IMR-90 (cell line): ENCODE measurements around the gene NABP1. TPM values are rescaled to one million over a fixed set of nuclear protein-coding genes. Genes with fewer than 3 reads are reported as not detected.

ENCODE experiments used
- ATAC-seq: fragments of 200-7000 bp; cut with Tn5 transposase; 2 replicates; pipeline ENCODE4 v1.9.1; 2020; ENCODE audit warnings: low read depth, mild to moderate bottlenecking, moderate library complexity
- BruUV-seq: library from RNA; stranded (reverse); fragments of 400-500 nt; replicated peaks from 2 replicates; lab custom pipeline; 2021; lab: Mats Ljungman, UMichigan
- CTCF ChIA-PET: fragments of 300-600 bp; formaldehyde crosslinking; extraction: SDS; loops from one replicate; lab custom pipeline; 2021; ENCODE audit warnings: antibody characterized with exemption; lab: Yijun Ruan, JAX
- POLR2A ChIA-PET: fragments of 300-600 bp; sonication (Branson Sonifier 250); formaldehyde crosslinking; loops from one replicate; lab custom pipeline; 2022; ENCODE audit warnings: antibody characterized with exemption; ENCODE audit not compliant: unreplicated experiment; lab: Charles Lee
- DNase-seq: peaks from one replicate; pipeline ENCODE4 v3.0.0; 2013
- H2AFZ ChIP-seq: replicated peaks from 2 replicates; pipeline ENCODE3; 2013; ENCODE audit warnings: low read length, mild to moderate bottlenecking; ENCODE audit not compliant: poor library complexity
- H2AK5ac ChIP-seq: 2 replicates; pipeline ENCODE4 v1.6.1; 2013; ENCODE audit warnings: low read depth, low read length, inconsistent platforms
- H2AK9ac ChIP-seq: replicated peaks from 2 replicates; pipeline ENCODE3; 2013; ENCODE audit warnings: mild to moderate bottlenecking, low read depth, low read length, moderate library complexity; ENCODE audit not compliant: poor library complexity
- H2BK120ac ChIP-seq: 2 replicates; pipeline ENCODE4 v1.6.1; 2013; ENCODE audit warnings: low read depth, low read length, inconsistent platforms
- H2BK15ac ChIP-seq: 3 replicates; pipeline ENCODE4 v1.6.1; 2013; ENCODE audit warnings: low read depth, low read length, inconsistent platforms
- H2BK20ac ChIP-seq: 2 replicates; pipeline ENCODE4 v1.6.1; 2013; ENCODE audit warnings: low read depth, mild to moderate bottlenecking, inconsistent platforms, low read length, moderate library complexity
- H2BK5ac ChIP-seq: 2 replicates; pipeline ENCODE4 v1.6.1; 2013; ENCODE audit warnings: mild to moderate bottlenecking, low read depth, low read length, inconsistent platforms; ENCODE audit not compliant: poor library complexity, severe bottlenecking
- H3K14ac ChIP-seq: replicated peaks from 2 replicates; pipeline ENCODE4 v1.6.1; 2013; ENCODE audit warnings: low read depth, low read length, inconsistent platforms
- H3K18ac ChIP-seq: 2 replicates; pipeline ENCODE4 v1.6.1; 2013; ENCODE audit warnings: low read depth, low read length, control low read depth
- H3K23ac ChIP-seq: 2 replicates; pipeline ENCODE4 v1.6.1; 2013; ENCODE audit warnings: low read depth, low read length, inconsistent platforms
- H3K27ac ChIP-seq: 2 replicates; pipeline ENCODE4 v1.5.1; 2013; ENCODE audit warnings: mild to moderate bottlenecking, control low read depth, low read length; ENCODE audit not compliant: insufficient read depth
- H3K27me3 ChIP-seq: 2 replicates; pipeline ENCODE4 v1.6.1; 2013; ENCODE audit warnings: low read length; ENCODE audit not compliant: control insufficient read depth, insufficient read depth
- H3K36me3 ChIP-seq: 2 replicates; pipeline ENCODE4 v1.6.1; 2013; ENCODE audit warnings: low read length, mixed read lengths; ENCODE audit not compliant: control insufficient read depth, insufficient read depth
- H3K4ac ChIP-seq: 2 replicates; pipeline ENCODE4 v1.6.1; 2013; ENCODE audit warnings: low read depth, low read length, inconsistent platforms
- H3K4me1 ChIP-seq: 2 replicates; pipeline ENCODE4 v1.6.1; 2013; ENCODE audit warnings: low read length, mixed read lengths; ENCODE audit not compliant: control insufficient read depth, insufficient read depth
- H3K4me2 ChIP-seq: 2 replicates; pipeline ENCODE4 v1.6.1; 2013; ENCODE audit warnings: low read depth, mild to moderate bottlenecking, control low read depth, low read length, moderate library complexity
- H3K4me3 ChIP-seq: 2 replicates; pipeline ENCODE4 v1.5.1; 2013; ENCODE audit warnings: low read depth, mild to moderate bottlenecking, control low read depth, low read length, moderate library complexity; ENCODE audit not compliant: insufficient read depth
- H3K56ac ChIP-seq: 2 replicates; pipeline ENCODE4 v1.6.1; 2013; ENCODE audit warnings: low read length, inconsistent platforms; ENCODE audit not compliant: insufficient read depth; ENCODE audit errors: extremely low read depth
- H3K79me1 ChIP-seq, 2 experiments: 2 replicates each; pipeline ENCODE4 v1.6.1; 2013; ENCODE audit warnings: low read length in 2 of 2, inconsistent platforms in 1 of 2, low read depth in 1 of 2
- H3K9ac ChIP-seq: 2 replicates; pipeline ENCODE4 v1.6.1; 2013; ENCODE audit warnings: low read depth, low read length, control low read depth
- H3K9me1 ChIP-seq: 2 replicates; pipeline ENCODE4 v1.6.1; 2013; ENCODE audit warnings: low read length, inconsistent platforms; ENCODE audit not compliant: insufficient read depth
- H3K9me3 ChIP-seq: 2 replicates; pipeline ENCODE4 v1.6.1; 2013; ENCODE audit warnings: low read length; ENCODE audit not compliant: control insufficient read depth, insufficient read depth
- H4K20me1 ChIP-seq: 2 replicates; pipeline ENCODE4 v1.6.1; 2013; ENCODE audit warnings: low read length, inconsistent platforms; ENCODE audit not compliant: insufficient read depth
- H4K5ac ChIP-seq: 2 replicates; pipeline ENCODE4 v1.6.1; 2013; ENCODE audit warnings: mild to moderate bottlenecking, low read depth, low read length, control low read depth
- H4K8ac ChIP-seq, 2 experiments: 2 replicates each; pipeline ENCODE4 v1.6.1; 2013; ENCODE audit warnings: low read depth in 2 of 2, low read length in 2 of 2, control low read depth in 1 of 2, inconsistent platforms in 1 of 2
- H4K91ac ChIP-seq: 2 replicates; pipeline ENCODE4 v1.6.1; 2013; ENCODE audit warnings: low read depth, low read length, inconsistent platforms; ENCODE audit not compliant: insufficient read depth
- RCOR1 ChIP-seq: IDR thresholded peaks from 2 replicates; pipeline ENCODE4 v1.6.1; 2012; ENCODE audit warnings: mild to moderate bottlenecking, low read length, improper control_type of control experiment; ENCODE audit not compliant: insufficient replicate concordance
- WGBS, 2 experiments: methylation state at CpG; one replicate each; pipeline versions ENCODE4 v1.1.5 to v1.1.7; 2013; ENCODE audit warnings: missing lambda C conversion rate in 2 of 2; ENCODE audit not compliant: insufficient read length in 1 of 2; ENCODE audit errors: extremely low coverage in 2 of 2; 5-methylcytosine and 5-hydroxymethylcytosine counted together
- dilution Hi-C: fragments of 300-500 bp; cut with HindIII; formaldehyde crosslinking; loops from one replicate; pipeline ENCODE4 v1.14.3; 2018; ENCODE audit warnings: low sequenced_read_pairs; ENCODE audit not compliant: unreplicated experiment
- in situ Hi-C: fragments of 300-500 bp; cut with MboI; formaldehyde crosslinking; loops from 3 replicates; pipeline ENCODE4 v1.14.3; 2019; ENCODE audit warnings: low sequenced_read_pairs, inconsistent platforms, mixed read lengths
- intact Hi-C: fragments of 100-400 bp; cut with micrococcal nuclease; formaldehyde crosslinking; loops from 2 replicates; pipeline ENCODE4 v1.10.0; 2022
- polyA plus RNA-seq, 3 experiments: library from polyadenylated mRNA; depleted of rRNA; stranded (reverse); fragments of >200 nt; gene quantifications; 2 replicates each; pipeline ENCODE4 v1.2.3, GENCODE V29; 2012; ENCODE audit warnings: low replicate concordance in 1 of 3
- total RNA-seq: library from RNA; depleted of rRNA; stranded (reverse); fragments of >200 nt; gene quantifications from 2 replicates; pipeline ENCODE4 v1.2.3, GENCODE V29; 2012

NABP1 gene
- total and polyA plus RNA-seq, 2 of the 4 experiments (the other 2 are of a cell fraction), result 57.7 to 73.3 TPM

GRCh38 chr2:191713837-191714236 is 35.9 kb downstream of the NABP1 start:
- peaks cover 6% of the 10 kb centered on the region for H3K4me1 ChIP-seq
- H2BK120ac ChIP-seq, result no peak overlapping the region
- no peak overlapping the region for H3K9ac ChIP-seq
- no peak overlapping the region for H2BK5ac ChIP-seq
- in situ Hi-C loops, result no loop called here
- no peak overlapping the region for H2AK9ac ChIP-seq
- no peak overlapping the region for H3K56ac ChIP-seq
- peaks cover 6% of the 10 kb centered on the region for H3K9me1 ChIP-seq
- no peak overlapping the region for H3K27ac ChIP-seq
- no peaks in the 10 kb centered on the region; the same call in none of the 2 replicates for H3K27me3 ChIP-seq
- no CpG with 5 or more reads among the region's 1 CpG for WGBS, 2 experiments
- no peak overlapping the region for H3K14ac ChIP-seq
- no peak overlapping the region for H2AK5ac ChIP-seq
- no peak overlapping the region for H2BK15ac ChIP-seq
- H3K18ac ChIP-seq, result no peak overlapping the region
- no peaks in the 10 kb centered on the region for H3K36me3 ChIP-seq
- H4K91ac ChIP-seq, result no peak overlapping the region
- no peak overlapping the region for H4K5ac ChIP-seq
- dilution Hi-C loops, result no loop called here
- intact Hi-C loops, result no loop called here
- POLR2A ChIA-PET, result no interaction called here
- no TSS peak for BruUV-seq
- CTCF ChIA-PET, result no interaction called here
- H3K4me2 ChIP-seq, result no peak overlapping the region
- H3K23ac ChIP-seq, result no peak overlapping the region
- no peak overlapping the region for H3K4ac ChIP-seq
- H3K79me1 ChIP-seq, result no peaks in the 10 kb centered on the region
- peaks cover 3% of the 10 kb centered on the region; the same call in 1 of the 2 replicates for H4K20me1 ChIP-seq
- H2AFZ ChIP-seq, result peak overlapping the region; percentile 63
- TF ChIP-seq RCOR1, result no peak
- H2BK20ac ChIP-seq, result no peak overlapping the region
- H3K9me3 ChIP-seq, result no peaks in the 10 kb centered on the region
- ATAC-seq, result no peak
- H4K8ac ChIP-seq, result no peak overlapping the region
- DNase-seq, result no peak
- no peak overlapping the region for H3K4me3 ChIP-seq
